ES-I3 (cell line): Measurements from ENCODE around the gene PFN3.
A peak's percentile ranks its signal among the peaks of the same experiment; 100 is the strongest.
"Not testable (repeated sequence)": the region's sequence is repeated elsewhere in the genome, so short reads cannot be mapped to it uniquely, and the experiment has no call there.

Experiments used
- H3K36me3 ChIP-seq: 2 replicates; pipeline ENCODE4 v1.6.1; 2013; ENCODE audit warnings: mild to moderate bottlenecking, low read length, control low read depth, moderate library complexity; ENCODE audit not compliant: insufficient read depth
- H3K4me1 ChIP-seq: 2 replicates; pipeline ENCODE4 v1.6.1; 2013; ENCODE audit warnings: mild to moderate bottlenecking, control low read depth, low read length; ENCODE audit not compliant: insufficient read depth
- H3K9ac ChIP-seq: 2 replicates; pipeline ENCODE4 v1.6.1; 2013; ENCODE audit warnings: low read depth, mild to moderate bottlenecking, low read length, moderate library complexity
- H3K9me3 ChIP-seq: 2 replicates; pipeline ENCODE4 v1.6.1; 2013; ENCODE audit warnings: mild to moderate bottlenecking, low read length, moderate library complexity; ENCODE audit not compliant: control insufficient read depth, insufficient read depth

The PFN3 gene

GRCh38 chr5:177421062-177421798 lies 20.8 kb upstream of the PFN3 start:
- no peak overlapping the region for H3K9ac ChIP-seq
- 0 out of 2 replicates have a peak, but pooled peaks cover 3% of the 10 kb centered on the region for H3K4me1 ChIP-seq
- H3K36me3 ChIP-seq, result no peaks in the 10 kb centered on the region
- no peaks in the 10 kb centered on the region for H3K9me3 ChIP-seq

DNA sequence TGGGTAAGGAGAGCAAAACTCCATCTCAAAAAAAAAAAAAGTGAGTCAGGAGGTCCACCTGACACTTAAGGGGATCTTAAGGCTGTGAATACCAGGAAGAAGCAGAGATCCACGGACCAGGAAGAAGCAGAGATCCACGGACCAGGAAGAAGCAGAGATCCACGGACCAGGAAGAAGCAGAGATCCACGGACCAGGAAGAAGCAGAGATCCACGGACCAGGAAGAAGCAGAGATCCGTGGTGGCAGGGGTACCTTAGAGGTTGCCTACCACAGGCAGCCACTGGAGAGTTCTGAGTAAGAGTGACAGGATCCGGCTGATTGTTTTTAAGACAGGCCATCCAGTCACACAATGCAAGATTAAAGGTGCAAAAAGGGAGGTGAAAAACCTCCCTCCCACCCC lies 20.0 kb upstream of the PFN3 start:
- H3K4me1 ChIP-seq, H3K9ac ChIP-seq, H3K36me3 ChIP-seq, H3K9me3 ChIP-seq: not testable (repeated sequence)

DNA sequence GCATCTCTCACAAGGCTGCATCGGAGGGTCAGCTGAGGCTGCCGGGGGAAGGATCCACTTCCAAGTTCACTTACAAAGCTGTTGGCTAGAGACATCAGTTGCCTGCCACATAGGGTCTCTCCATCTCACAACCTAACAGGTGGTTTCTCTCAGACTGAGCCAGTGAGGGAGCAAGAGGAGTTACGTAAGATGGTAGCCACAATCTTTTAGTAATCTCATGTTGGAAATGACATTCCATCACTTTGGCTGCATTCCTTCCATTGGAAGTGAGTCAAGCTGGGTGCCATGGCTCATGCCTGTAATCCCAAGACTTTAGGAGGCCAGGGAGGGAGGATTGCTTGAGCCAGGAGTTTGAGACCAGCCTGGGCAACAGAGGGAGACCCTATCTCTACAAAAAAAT lies 18.6 kb upstream of the PFN3 start:
- Histone ChIP-seq H3K9ac (no peak overlapping the region), H3K9me3 (no peaks in the 10 kb centered on the region), H3K36me3 (no peaks in the 10 kb centered on the region)

DNA sequence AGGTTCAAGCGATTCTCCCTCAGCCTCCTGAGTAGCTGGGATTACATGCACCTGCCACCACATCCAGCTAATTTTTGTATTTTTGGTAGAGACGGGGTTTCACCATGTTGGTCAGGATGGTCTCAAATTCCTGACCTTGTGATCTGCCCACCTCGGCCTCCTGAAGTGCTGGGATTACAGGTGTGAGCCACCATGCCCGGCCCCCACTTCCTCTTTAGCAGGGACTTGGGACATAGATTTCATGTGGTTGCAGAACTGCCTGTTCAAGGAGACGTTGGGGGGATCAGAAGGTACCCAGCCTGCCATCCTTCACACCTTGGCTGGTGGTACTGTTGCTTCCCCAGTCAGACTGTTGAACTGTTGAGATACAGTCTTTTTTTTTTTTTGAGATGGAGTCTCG lies 16.6 kb upstream of the PFN3 start:
- H3K36me3 ChIP-seq, H3K9ac ChIP-seq, H3K9me3 ChIP-seq, H3K4me1 ChIP-seq: not testable (repeated sequence)

More for the DNA sequence above, 18.6 kb upstream of the PFN3 start:
- 0 out of 2 replicates have a peak, but pooled peaks cover 3% of the 10 kb centered on the region for H3K4me1 ChIP-seq

- no peak overlapping the region for H3K9ac ChIP-seq
- H3K9me3 ChIP-seq, result no peaks in the 10 kb centered on the region
- H3K4me1 ChIP-seq, result no peaks in the 10 kb centered on the region
- no peaks in the 10 kb centered on the region for H3K36me3 ChIP-seq
These were observed 14.0 kb upstream of the PFN3 start for GRCh38 chr5:177414481-177414880.

DNA sequence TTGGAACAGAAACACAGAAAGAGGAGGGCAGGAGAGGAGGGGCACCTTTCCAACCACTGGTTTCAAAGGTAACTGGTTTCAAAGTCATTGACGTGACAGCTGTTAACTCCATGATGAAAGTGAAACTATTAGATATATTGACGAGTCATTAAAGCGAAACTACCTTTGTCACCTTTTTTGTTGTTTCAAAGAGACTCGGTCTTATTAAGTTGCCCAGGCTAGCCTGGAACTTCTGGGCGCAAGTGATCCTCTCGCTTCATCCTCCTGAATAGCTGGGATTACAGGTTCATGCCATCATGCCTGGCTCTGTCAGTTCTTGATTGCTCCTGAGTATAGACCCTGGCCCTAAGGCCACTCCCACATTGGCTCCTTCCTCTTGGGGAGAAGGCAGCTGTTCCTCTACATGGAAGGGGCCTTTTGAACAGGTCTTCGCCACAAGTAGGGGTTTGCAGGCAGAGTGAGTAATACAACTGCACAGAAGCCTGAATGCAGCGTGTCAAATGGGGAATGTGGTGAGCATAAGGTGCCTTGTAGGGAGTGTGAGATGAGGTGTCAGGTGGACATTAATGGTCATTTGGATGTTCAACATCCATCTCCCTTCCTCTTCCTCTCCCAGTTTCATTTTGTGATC lies 12.3 kb upstream of the PFN3 start:
- Histone ChIP-seq H3K36me3 (no peaks in the 10 kb centered on the region), H3K9me3 (no peaks in the 10 kb centered on the region), H3K9ac (no peak overlapping the region), H3K4me1 (no peaks in the 10 kb centered on the region)

DNA sequence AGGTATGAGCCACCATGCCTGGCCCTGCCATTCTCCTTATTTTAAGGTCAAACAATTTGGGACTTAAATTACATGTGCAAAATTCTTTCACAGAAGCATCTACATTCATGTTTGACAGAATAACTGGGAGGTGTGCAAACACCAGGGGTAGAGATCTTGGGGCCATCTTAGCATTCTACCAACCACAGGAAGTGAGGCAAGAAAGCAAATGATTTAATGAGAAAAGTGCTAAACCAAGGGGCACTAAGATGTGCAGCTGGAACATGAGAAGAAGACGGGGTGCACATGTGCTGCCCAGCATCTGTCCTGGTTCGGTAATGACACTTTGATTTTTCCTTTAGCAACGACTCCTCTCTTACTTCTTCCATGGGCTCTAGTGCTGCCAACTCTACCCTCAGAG lies 10.1 kb upstream of the PFN3 start:
- Histone ChIP-seq H3K4me1 (no peaks in the 10 kb centered on the region), H3K9me3 (no peaks in the 10 kb centered on the region), H3K36me3 (no peaks in the 10 kb centered on the region), H3K9ac (no peak overlapping the region)

GRCh38 chr5:177409043-177409801 lies 8.8 kb upstream of the PFN3 start, which contains the start of gene F12:
F12 (minus strand) TSS chr5:177409564; CDS start chr5:177409527, 37 bp downstream.
- H3K9ac ChIP-seq, result no peak within 1 kb of the TSS
- H3K4me1 ChIP-seq, result no peaks in the 10 kb centered on the region; the same call in 1 of the 2 replicates
- H3K36me3 ChIP-seq, result no peaks in the 10 kb centered on the region
- H3K9me3 ChIP-seq, result no peaks in the 10 kb centered on the region

DNA sequence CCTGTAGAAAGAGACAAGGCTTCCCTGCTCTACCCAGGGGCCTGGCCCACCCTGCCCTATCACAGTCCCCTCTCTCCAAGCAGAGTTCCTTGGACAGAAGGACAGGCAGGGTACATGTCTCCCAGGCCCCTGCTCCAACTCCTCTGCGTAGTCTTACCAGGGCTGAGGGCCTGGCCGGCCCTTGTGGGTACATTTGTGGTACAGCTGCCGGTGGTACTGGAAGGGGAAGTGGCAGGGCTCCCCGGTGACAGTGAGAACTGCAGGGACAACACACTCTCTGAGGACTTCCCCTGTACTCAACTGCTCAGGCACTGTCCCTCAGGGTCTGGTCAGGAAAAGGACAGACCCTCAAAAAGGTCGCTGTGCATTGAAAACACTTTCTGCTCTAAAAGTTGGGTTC lies 5.3 kb upstream of the PFN3 start:
- no peaks in the 10 kb centered on the region for H3K36me3 ChIP-seq
- H3K9me3 ChIP-seq, result no peaks in the 10 kb centered on the region
- H3K4me1 ChIP-seq, result no peaks in the 10 kb centered on the region; the same call in 1 of the 2 replicates

DNA sequence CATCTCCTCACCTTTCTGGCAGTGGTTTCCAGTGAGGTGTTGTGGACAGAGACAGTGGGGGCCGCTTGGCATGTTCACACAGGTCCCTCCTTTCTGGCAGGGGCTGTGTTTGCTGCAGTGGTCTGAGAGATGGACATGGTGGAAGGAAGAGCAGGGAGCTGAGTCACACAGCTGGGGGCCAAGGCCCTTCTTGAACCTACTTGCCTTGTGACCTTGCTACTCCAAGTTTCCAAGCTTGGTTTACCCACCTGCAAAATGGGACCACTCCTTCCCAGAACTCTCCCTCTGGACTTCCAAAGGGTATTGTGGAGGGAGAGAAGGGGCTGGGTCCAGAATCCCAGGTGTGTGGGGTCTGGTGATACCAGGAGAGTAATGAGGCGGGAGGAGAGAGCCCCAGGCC lies 4.9 kb upstream of the PFN3 start:
- H3K36me3 ChIP-seq, result no peaks in the 10 kb centered on the region
- no peak overlapping the region for H3K9ac ChIP-seq
- no peaks in the 10 kb centered on the region for H3K9me3 ChIP-seq
- no peaks in the 10 kb centered on the region; the same call in 1 of the 2 replicates for H3K4me1 ChIP-seq

More for the DNA sequence above, 5.3 kb upstream of the PFN3 start:
- no peak overlapping the region for H3K9ac ChIP-seq

DNA sequence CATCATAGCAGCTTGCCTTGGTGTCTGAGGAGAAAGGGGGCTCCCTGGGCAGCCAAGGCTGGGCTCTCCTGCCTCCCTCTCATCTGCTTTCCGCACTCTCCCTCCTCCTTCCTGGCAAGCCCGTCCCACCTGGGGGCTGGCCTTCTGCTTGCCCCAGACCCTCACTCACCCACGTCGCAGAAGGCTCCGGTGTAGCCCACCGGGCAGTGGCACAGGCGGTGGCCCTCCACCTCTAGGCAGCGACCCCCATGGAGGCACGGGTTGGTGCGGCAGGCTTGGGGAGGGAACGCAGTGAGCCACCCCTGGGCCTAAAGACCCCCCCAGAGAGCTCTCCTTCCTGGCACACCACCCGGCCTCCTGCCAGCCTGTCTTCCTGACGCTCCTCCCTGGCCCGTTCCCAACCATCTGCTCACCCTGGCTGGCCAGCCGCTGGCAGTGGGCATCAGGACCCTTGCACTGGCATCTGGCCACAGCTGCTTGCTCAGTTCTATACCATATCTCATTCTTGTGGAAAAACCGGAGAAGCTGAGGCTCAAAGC lies 4.2 kb upstream of the PFN3 start:
- no peaks in the 10 kb centered on the region for H3K36me3 ChIP-seq
- no peaks in the 10 kb centered on the region for H3K9me3 ChIP-seq
- H3K4me1 ChIP-seq, result no peaks in the 10 kb centered on the region; the same call in 1 of the 2 replicates
- peak overlapping the region; percentile 64 for H3K9ac ChIP-seq

- no peaks in the 10 kb centered on the region; the same call in 1 of the 2 replicates for H3K4me1 ChIP-seq
- H3K9ac ChIP-seq, result peak overlapping the region; percentile 64
- no peaks in the 10 kb centered on the region for H3K9me3 ChIP-seq
- H3K36me3 ChIP-seq, result no peaks in the 10 kb centered on the region
These were observed 3.6 kb upstream of the PFN3 start for GRCh38 chr5:177403792-177404640.

DNA sequence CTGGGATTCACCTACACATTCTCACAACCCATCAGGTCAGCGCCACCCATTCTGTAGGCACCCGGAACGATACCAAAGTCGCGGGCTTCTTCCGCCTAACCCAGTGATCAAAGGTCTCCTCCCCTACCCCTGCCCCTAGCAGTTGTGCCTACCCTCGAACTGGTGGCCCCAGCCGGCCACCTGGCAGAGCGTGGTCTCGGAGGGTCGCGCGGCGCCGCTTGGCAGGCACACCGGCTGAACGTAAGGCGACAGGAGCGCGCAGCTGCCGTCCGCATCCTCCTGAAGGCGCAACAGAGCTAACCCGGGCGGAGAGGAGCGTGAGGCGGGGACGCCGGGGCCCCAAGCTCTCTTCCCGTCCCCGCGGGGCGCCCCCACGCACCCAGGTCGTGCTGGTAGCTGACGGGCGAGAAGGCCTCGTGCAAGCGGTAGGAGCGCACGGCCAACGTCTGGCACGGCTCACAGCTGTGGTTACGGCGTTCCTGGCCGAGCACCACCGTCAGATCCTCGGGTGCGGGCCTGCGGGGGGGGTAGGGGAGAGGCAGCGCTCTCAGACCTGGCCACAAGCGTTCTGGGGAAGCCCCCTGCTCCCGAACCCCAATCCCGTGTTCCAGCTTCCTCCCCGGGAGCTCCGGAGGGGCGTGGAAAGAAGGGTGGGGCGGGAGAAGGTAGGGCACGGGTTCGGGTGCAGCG lies 2.8 kb upstream of the PFN3 start:
- Histone ChIP-seq H3K4me1 (no peaks in the 10 kb centered on the region; the same call in 1 of the 2 replicates), H3K9me3 (no peaks in the 10 kb centered on the region), H3K36me3 (no peaks in the 10 kb centered on the region), H3K9ac (peak overlapping the region; percentile 64)
